ENCODE measurements around the gene ZNF879. TPM values are rescaled to one million over a fixed set of nuclear protein-coding genes. Genes with fewer than 3 reads are reported as not detected.

ZNF879 gene
- total RNA-seq, 2 experiments from 2014 or later: 2.1 to 2.2 TPM

- Mint-ChIP-seq H3K9me3 (no peaks in the 10 kb centered on the region), H3K36me3 (no peaks in the 10 kb centered on the region), H3K4me1 (no peaks in the 10 kb centered on the region), H3K27ac (no peak within 1 kb of the TSS), H3K4me3 (no peak within 1 kb of the TSS), H3K27me3 (peaks cover 46% of the 10 kb centered on the region)
- DNase-seq: no peak
Observed at GRCh38 chr5:178994580-178995340, 28.8 kb upstream of the ZNF879 start, which contains the start of gene GRM6. GRM6 (minus strand) TSS chr5:178995320; CDS start chr5:178994944, 376 bp downstream.

- Mint-ChIP-seq H3K36me3 (no peaks in the 10 kb centered on the region), H3K27me3 (peaks cover 50% of the 10 kb centered on the region), H3K9me3 (no peaks in the 10 kb centered on the region), H3K4me1 (no peaks in the 10 kb centered on the region), H3K27ac (no peak overlapping the region), H3K4me3 (no peak overlapping the region)
- no peak for DNase-seq
Observed at GRCh38 chr5:178995341-178995690, 28.3 kb upstream of the ZNF879 start.

GRCh38 chr5:178996156-178996555 lies 27.4 kb upstream of the ZNF879 start:
- peaks cover 2% of the 10 kb centered on the region for H3K9me3 Mint-ChIP-seq
- H3K27ac Mint-ChIP-seq: no peak overlapping the region
- no peak for DNase-seq
- peaks cover 53% of the 10 kb centered on the region for H3K27me3 Mint-ChIP-seq
- no peaks in the 10 kb centered on the region for H3K36me3 Mint-ChIP-seq
- no peak overlapping the region for H3K4me3 Mint-ChIP-seq
- no peaks in the 10 kb centered on the region for H3K4me1 Mint-ChIP-seq

GRCh38 chr5:178997191-178997590 lies 26.4 kb upstream of the ZNF879 start:
- no peaks in the 10 kb centered on the region for H3K36me3 Mint-ChIP-seq
- peaks cover 46% of the 10 kb centered on the region for H3K27me3 Mint-ChIP-seq
- no peak overlapping the region for H3K4me3 Mint-ChIP-seq
- H3K27ac Mint-ChIP-seq: no peak overlapping the region
- DNase-seq: no peak
- H3K4me1 Mint-ChIP-seq: no peaks in the 10 kb centered on the region
- H3K9me3 Mint-ChIP-seq: peaks cover 2% of the 10 kb centered on the region

- no peaks in the 10 kb centered on the region for H3K4me1 Mint-ChIP-seq
- peaks cover 34% of the 10 kb centered on the region for H3K27me3 Mint-ChIP-seq
- H3K36me3 Mint-ChIP-seq: no peaks in the 10 kb centered on the region
- DNase-seq: no peak
- peaks cover 2% of the 10 kb centered on the region for H3K9me3 Mint-ChIP-seq
- no peak overlapping the region for H3K27ac Mint-ChIP-seq
- H3K4me3 Mint-ChIP-seq: no peak overlapping the region
Observed at GRCh38 chr5:178998441-178998840, 25.2 kb upstream of the ZNF879 start.

- Mint-ChIP-seq H3K9me3 (peaks cover 37% of the 10 kb centered on the region), H3K27ac (no peak overlapping the region), H3K4me3 (no peak overlapping the region), H3K36me3 (peaks cover 4% of the 10 kb centered on the region), H3K27me3 (peaks cover 8% of the 10 kb centered on the region), H3K4me1 (no peaks in the 10 kb centered on the region)
- DNase-seq: no peak
Observed at GRCh38 chr5:179006564-179006963, 17.0 kb upstream of the ZNF879 start.

- Mint-ChIP-seq H3K4me3 (no peak overlapping the region), H3K27me3 (peaks cover 8% of the 10 kb centered on the region), H3K27ac (no peak overlapping the region)
Observed at GRCh38 chr5:179008667-179009066, 14.9 kb upstream of the ZNF879 start.

GRCh38 chr5:179033004-179033580 lies 9.5 kb downstream of the ZNF879 start:
- DNase-seq: no peak
- Mint-ChIP-seq H3K27ac (no peak overlapping the region), H3K9me3 (peaks cover 75% of the 10 kb centered on the region), H3K4me1 (no peaks in the 10 kb centered on the region), H3K36me3 (peaks cover 77% of the 10 kb centered on the region), H3K4me3 (no peak overlapping the region), H3K27me3 (no peaks in the 10 kb centered on the region)

More at GRCh38 chr5:179008667-179009066, 14.9 kb upstream of the ZNF879 start:
- Mint-ChIP-seq H3K36me3 (peaks cover 6% of the 10 kb centered on the region), H3K9me3 (peaks cover 40% of the 10 kb centered on the region), H3K4me1 (no peaks in the 10 kb centered on the region)
- no peak for DNase-seq

- Mint-ChIP-seq H3K36me3 (peaks cover 8% of the 10 kb centered on the region), H3K27ac (no peak overlapping the region), H3K27me3 (no peaks in the 10 kb centered on the region), H3K4me1 (no peaks in the 10 kb centered on the region), H3K4me3 (no peak overlapping the region), H3K9me3 (peaks cover 37% of the 10 kb centered on the region)
- DNase-seq: no peak
Observed at GRCh38 chr5:179044765-179045164, 21.2 kb downstream of the ZNF879 start.

GRCh38 chr5:179051784-179052183 lies 28.2 kb downstream of the ZNF879 start:
- Mint-ChIP-seq H3K36me3 (peaks cover 9% of the 10 kb centered on the region), H3K27me3 (no peaks in the 10 kb centered on the region), H3K4me1 (no peaks in the 10 kb centered on the region), H3K9me3 (peaks cover 17% of the 10 kb centered on the region), H3K27ac (no peak overlapping the region), H3K4me3 (no peak overlapping the region)
- DNase-seq: no peak

GRCh38 chr5:179054036-179054785 lies 30.6 kb downstream of the ZNF879 start:
- H3K9me3 Mint-ChIP-seq: peaks cover 14% of the 10 kb centered on the region
- peaks cover 7% of the 10 kb centered on the region for H3K36me3 Mint-ChIP-seq
- no peaks in the 10 kb centered on the region for H3K27me3 Mint-ChIP-seq
- H3K4me3 Mint-ChIP-seq: no peak overlapping the region
- no peak overlapping the region for H3K27ac Mint-ChIP-seq
- H3K4me1 Mint-ChIP-seq: peaks cover under 1% of the 10 kb centered on the region
- DNase-seq: no peak

GRCh38 chr5:179054876-179055275 lies 31.3 kb downstream of the ZNF879 start:
- H3K36me3 Mint-ChIP-seq: peaks cover 13% of the 10 kb centered on the region

GRCh38 chr5:179055436-179055835 lies 31.8 kb downstream of the ZNF879 start:
- H3K36me3 Mint-ChIP-seq: peaks cover 16% of the 10 kb centered on the region
- H3K9me3 Mint-ChIP-seq: peaks cover 17% of the 10 kb centered on the region
- H3K4me1 Mint-ChIP-seq: peaks cover 8% of the 10 kb centered on the region
- H3K27me3 Mint-ChIP-seq: no peaks in the 10 kb centered on the region
- H3K4me3 Mint-ChIP-seq: no peak overlapping the region
- DNase-seq: no peak
- H3K27ac Mint-ChIP-seq: no peak overlapping the region

More at GRCh38 chr5:179054876-179055275, 31.3 kb downstream of the ZNF879 start:
- Mint-ChIP-seq H3K27me3 (no peaks in the 10 kb centered on the region), H3K4me1 (peaks cover 5% of the 10 kb centered on the region), H3K4me3 (no peak overlapping the region), H3K9me3 (peaks cover 18% of the 10 kb centered on the region), H3K27ac (no peak overlapping the region)
- DNase-seq: no peak

GRCh38 chr5:179055841-179056240 lies 32.2 kb downstream of the ZNF879 start:
- Mint-ChIP-seq H3K4me3 (no peak overlapping the region), H3K4me1 (peaks cover 8% of the 10 kb centered on the region), H3K9me3 (peaks cover 17% of the 10 kb centered on the region), H3K27me3 (no peaks in the 10 kb centered on the region), H3K36me3 (peaks cover 19% of the 10 kb centered on the region), H3K27ac (no peak overlapping the region)
- DNase-seq: no peak

All from activated naive CD8-positive, alpha-beta T cell treated with anti-CD3 and anti-CD28 coated beads for 36 hours (primary cell).